ENCODE data around the gene KNTC1. TPM values are rescaled to one million over a fixed set of nuclear protein-coding genes. Genes with fewer than 3 reads are reported as not detected.
A peak's percentile ranks its signal among the peaks of the same experiment; 100 is the strongest.

The KNTC1 gene
- total and polyA plus RNA-seq, 2 of the 13 experiments (the other 11 are each of a cell fraction or from before 2014, with no cell fraction given): 45.1 to 57.6 TPM

GRCh38 chr12:122526683-122527477 lies at the start of gene KNTC1, which contains the start of gene RSRC2 (continued):
- TF ChIP-seq THRA (CRISPR knock-in tag; IDR thresholded peaks at IDR 0.05; ENCODE audit: borderline replicate concordance) (peak; percentile 37; the same call in 1 of the 2 replicates), ZNF232 (CRISPR knock-in tag; IDR thresholded peaks at IDR 0.05; ENCODE audit: borderline replicate concordance) (peak; percentile 74; the same call in 1 of the 2 replicates), FOXA1 (IDR thresholded peaks at IDR 0.05) (no peak), FOXA1 (CRISPR knock-in tag; IDR thresholded peaks at IDR 0.05) (peak; percentile 3; the same call in 1 of the 2 replicates), NCOR1 (IDR thresholded peaks at IDR 0.05; ENCODE audit: borderline replicate concordance, low read length) (peak; percentile 43; the same call in 1 of the 2 replicates), YEATS2 (CRISPR knock-in tag; IDR thresholded peaks at IDR 0.05; ENCODE audit: borderline replicate concordance) (peak; percentile 92), LCORL (IDR thresholded peaks at IDR 0.05) (no peak), LCORL (CRISPR knock-in tag; IDR thresholded peaks at IDR 0.05) (0 out of 2 replicates have a peak, but pooled peaks have one; percentile 26), FOXC1 (CRISPR knock-in tag; IDR thresholded peaks at IDR 0.05; ENCODE audit: borderline replicate concordance) (peak; percentile 84; the same call in 1 of the 2 replicates), HBP1 (CRISPR knock-in tag; IDR thresholded peaks at IDR 0.05; ENCODE audit: low read depth) (peak; percentile 97), CHD2 (IDR thresholded peaks at IDR 0.05; ENCODE audit: low read depth, low read length) (peak; percentile 80), ZNF720 (CRISPR knock-in tag; IDR thresholded peaks at IDR 0.05) (no peak), ZNF570 (CRISPR knock-in tag; IDR thresholded peaks at IDR 0.05; ENCODE audit: borderline replicate concordance) (no peak), ZNF850 (CRISPR knock-in tag; conservative IDR thresholded peaks at IDR 0.05) (no peak), BRD4 (CRISPR knock-in tag; IDR thresholded peaks at IDR 0.05) (peak; percentile 75), ARNT2 (CRISPR knock-in tag; IDR thresholded peaks at IDR 0.05; ENCODE audit: low read depth) (peak; percentile 77; the same call in 1 of the 2 replicates), JUN (CRISPR knock-in tag; IDR thresholded peaks at IDR 0.05) (no peak), E2F5 (CRISPR knock-in tag; conservative IDR thresholded peaks at IDR 0.05) (peak; percentile 71; the same call in 1 of the 2 replicates), CHD4 (IDR thresholded peaks at IDR 0.05; ENCODE audit: borderline replicate concordance, low read length) (no peak), NFYB (CRISPR knock-in tag; IDR thresholded peaks at IDR 0.05) (peak; percentile 70), NR2F2 (IDR thresholded peaks at IDR 0.05; ENCODE audit: borderline replicate concordance, low read depth) (0 out of 2 replicates have a peak, but pooled peaks have one; percentile 13), CCAR2 (optimal IDR thresholded peaks at IDR 0.05; ENCODE audit: low read depth, low read length) (no peak), DNMT3B (CRISPR knock-in tag; conservative IDR thresholded peaks at IDR 0.05) (peak; percentile 71; the same call in 1 of the 2 replicates), ZBTB8A (CRISPR knock-in tag; IDR thresholded peaks at IDR 0.05; ENCODE audit: borderline replicate concordance, low read depth) (no peak), CREM (IDR thresholded peaks at IDR 0.05) (peak; percentile 78), CREM (CRISPR knock-in tag; IDR thresholded peaks at IDR 0.05) (no peak), ZMAT3 (CRISPR knock-in tag; conservative IDR thresholded peaks at IDR 0.05) (peak; percentile 65; the same call in 1 of the 2 replicates), THAP7 (CRISPR knock-in tag; IDR thresholded peaks at IDR 0.05) (no peak)

Data from HepG2 (cell line).